ENCODE measurements around the gene GJB3. TPM values are rescaled to one million over a fixed set of nuclear protein-coding genes. Genes with fewer than 3 reads are reported as not detected.
"Not testable (repeated sequence)": the region's sequence is repeated elsewhere in the genome, so short reads cannot be mapped to it uniquely, and the experiment has no call there.

The GJB3 gene
- total RNA-seq, 8 experiments from 2014 or later = 0.05 to 8.6 (median 0.35) TPM

DNA sequence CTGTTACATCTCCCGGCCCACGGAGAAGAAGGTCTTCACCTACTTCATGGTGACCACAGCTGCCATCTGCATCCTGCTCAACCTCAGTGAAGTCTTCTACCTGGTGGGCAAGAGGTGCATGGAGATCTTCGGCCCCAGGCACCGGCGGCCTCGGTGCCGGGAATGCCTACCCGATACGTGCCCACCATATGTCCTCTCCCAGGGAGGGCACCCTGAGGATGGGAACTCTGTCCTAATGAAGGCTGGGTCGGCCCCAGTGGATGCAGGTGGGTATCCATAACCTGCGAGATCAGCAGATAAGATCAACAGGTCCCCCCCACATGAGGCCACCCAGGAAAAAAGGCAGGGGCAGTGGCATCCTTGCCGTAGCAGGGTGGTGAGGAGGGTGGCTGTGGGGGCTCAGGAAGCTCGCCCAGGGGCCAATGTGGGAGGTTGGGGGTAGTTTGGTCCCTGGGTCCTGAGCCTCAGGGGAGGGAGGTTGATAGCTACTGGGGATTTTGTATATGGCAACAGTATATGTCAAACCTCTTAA, 19.2 kb upstream of the GJB3 start:
- no peak overlapping the region for H3K4me3 ChIP-seq
- no peak for ATAC-seq (replicated peaks in 6 of 8)
- H3K4me1 ChIP-seq (replicated peaks in 1 of 2) = no peaks in the 10 kb centered on the region
- no peak overlapping the region for H3K27ac ChIP-seq
- in situ Hi-C loops (cut with MboI; ENCODE audit: low pct_unique_long_range_greater_than_20kb in 2 of 9, low sequenced_read_pairs in 9 of 9, unreplicated experiment in 9 of 9) = no loop called here
- WGBS, 10 experiments = 64 to 100% (median 97%) methylated on average over 1 to 3 of the region's 13 CpGs; no CpG with 5 or more reads in 6 of the 10 experiments

- peak in 3 of 8 experiments; percentile 60 to 71 (median 65) for ATAC-seq (replicated peaks in 6 of 8)
- 55 to 81% (median 77%) methylated on average over 3 to 5 of the region's 7 CpGs; no CpG with 5 or more reads in 6 of the 10 experiments for WGBS, 10 experiments
- no peak overlapping the region for H3K4me3 ChIP-seq
- in situ Hi-C loops (cut with MboI; ENCODE audit: low pct_unique_long_range_greater_than_20kb in 2 of 9, low sequenced_read_pairs in 9 of 9, unreplicated experiment in 9 of 9) = no loop called here
- H3K4me1 ChIP-seq (replicated peaks in 1 of 2) = no peaks in the 10 kb centered on the region
- no peak overlapping the region for H3K27ac ChIP-seq
Observed at GRCh38 chr1:34762474-34763141, 18.4 kb upstream of the GJB3 start.

GRCh38 chr1:34763142-34763781, 17.8 kb upstream of the GJB3 start:
- in situ Hi-C loops (cut with MboI; ENCODE audit: low pct_unique_long_range_greater_than_20kb in 2 of 9, low sequenced_read_pairs in 9 of 9, unreplicated experiment in 9 of 9) = no loop called here
- no peak overlapping the region for H3K27ac ChIP-seq
- H3K4me1 ChIP-seq (replicated peaks in 1 of 2) = no peaks in the 10 kb centered on the region
- 18 to 66% (median 30%) methylated on average over 2 to 5 of the region's 8 CpGs; no CpG with 5 or more reads in 5 of the 10 experiments for WGBS, 10 experiments
- peak in 3 of 8 experiments; percentile 22 to 38 (median 34) for ATAC-seq (replicated peaks in 6 of 8)
- no peak overlapping the region for H3K4me3 ChIP-seq

DNA sequence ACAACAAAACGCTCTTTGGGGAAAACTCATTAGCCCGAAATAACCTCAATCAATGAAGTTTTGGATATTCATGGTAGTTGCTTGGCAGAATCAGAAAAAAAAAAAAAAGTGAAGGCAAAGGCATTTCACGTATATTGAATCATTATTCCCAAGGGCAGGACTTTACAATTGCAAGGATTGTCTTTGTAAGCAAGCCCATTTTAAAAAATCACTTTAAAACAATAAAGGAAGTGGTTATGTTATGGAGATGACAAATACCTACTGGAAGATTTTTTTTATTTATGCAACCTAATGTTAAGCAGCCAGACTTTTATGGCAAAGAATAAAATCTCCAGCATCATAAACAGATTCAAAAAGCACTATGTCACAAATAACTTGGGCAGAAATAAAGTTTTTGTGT, 12.2 kb upstream of the GJB3 start:
- 4 to 100% (median 69%) methylated on average over 1 to 3 of the region's 3 CpGs for WGBS, 10 experiments
- in situ Hi-C loops (cut with MboI; ENCODE audit: low pct_unique_long_range_greater_than_20kb in 2 of 9, low sequenced_read_pairs in 9 of 9, unreplicated experiment in 9 of 9) = no loop called here
- H3K27ac ChIP-seq = no peak overlapping the region
- no peaks in the 10 kb centered on the region for H3K4me1 ChIP-seq (replicated peaks in 1 of 2)
- H3K4me3 ChIP-seq = no peak overlapping the region
- ATAC-seq (replicated peaks in 6 of 8) = no peak

DNA sequence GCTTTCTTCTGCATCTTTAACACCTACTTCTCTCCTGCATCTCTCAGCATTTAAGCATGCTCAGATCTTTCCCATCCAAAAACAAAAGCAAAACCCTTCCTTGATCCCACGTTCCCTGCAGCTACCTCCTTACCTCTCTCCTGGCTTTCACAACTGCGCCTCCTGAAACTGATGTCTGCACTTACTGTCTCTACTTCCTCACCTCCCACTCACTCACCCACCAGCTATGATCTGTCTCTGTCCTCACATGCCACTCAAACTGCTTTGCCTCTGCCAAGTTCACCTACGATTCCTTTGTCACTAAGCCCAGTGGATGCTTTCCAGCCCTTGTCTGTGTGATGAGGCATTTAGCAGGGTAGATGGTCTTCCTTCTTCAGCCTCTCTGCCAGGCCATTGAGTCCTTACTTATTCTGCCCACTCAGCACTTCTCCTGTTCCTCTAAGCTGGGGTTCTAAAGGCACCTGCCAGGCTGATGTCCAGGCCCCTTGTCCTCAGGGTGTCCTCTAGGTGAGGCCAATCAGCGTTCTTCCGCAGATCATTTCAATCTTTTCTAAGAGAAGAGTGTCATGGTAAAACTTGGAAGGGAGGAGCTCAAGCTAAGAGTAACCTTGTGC, 10.0 kb upstream of the GJB3 start:
- no peaks in the 10 kb centered on the region for H3K4me1 ChIP-seq (replicated peaks in 1 of 2)
- H3K27ac ChIP-seq = no peak overlapping the region
- H3K4me3 ChIP-seq = no peak overlapping the region
- peak in 1 of 8 experiments; percentile 16 for ATAC-seq (replicated peaks in 6 of 8)
- in situ Hi-C loops (cut with MboI; ENCODE audit: low pct_unique_long_range_greater_than_20kb in 2 of 9, low sequenced_read_pairs in 9 of 9, unreplicated experiment in 9 of 9) = no loop called here
- WGBS, 10 experiments = 32 to 94% (median 85%) methylated on average over 2 to 5 of the region's 5 CpGs; no CpG with 5 or more reads in 2 of the 10 experiments

DNA sequence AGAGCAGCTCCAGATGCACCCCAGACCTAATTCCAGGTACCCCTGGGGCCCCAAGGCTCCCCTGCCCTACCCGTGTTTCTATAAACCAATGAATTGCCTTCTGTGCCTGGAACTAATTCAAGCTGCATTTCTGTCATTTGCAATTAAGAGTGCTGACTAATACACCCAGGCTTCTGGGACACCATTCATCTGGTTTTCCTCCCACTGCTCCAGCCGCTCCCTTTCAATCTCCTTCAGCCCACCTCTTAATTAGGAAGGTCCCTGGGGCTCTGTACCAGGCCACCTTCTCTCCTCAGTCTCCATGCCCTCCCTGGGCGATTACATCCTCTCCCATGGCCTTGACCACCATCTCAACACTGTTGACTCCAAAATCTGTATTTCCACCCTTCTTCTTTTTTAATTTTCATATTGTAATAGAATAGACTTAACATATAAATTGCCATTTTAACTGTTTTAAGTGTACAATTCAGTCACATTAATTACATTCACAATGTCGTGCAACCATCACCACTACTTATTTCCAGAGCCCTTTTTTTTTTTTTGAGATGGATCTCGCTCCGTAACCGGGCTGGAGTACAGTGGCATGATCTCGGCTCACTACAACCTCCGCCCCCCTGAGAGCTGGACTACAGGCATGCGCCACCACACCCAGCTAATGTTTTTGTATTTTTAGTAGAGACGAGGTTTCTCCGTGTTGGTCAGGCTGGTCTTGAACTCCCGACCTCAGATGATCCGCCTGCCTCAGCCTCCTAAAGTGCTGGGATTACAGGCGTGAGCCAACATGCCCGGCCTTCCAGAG, 9.2 kb upstream of the GJB3 start:
- no peak overlapping the region for H3K27ac ChIP-seq
- H3K4me3 ChIP-seq = no peak overlapping the region
- WGBS, 10 experiments = 3 to 100% (median 34%) methylated on average over 1 to 16 of the region's 16 CpGs; no CpG with 5 or more reads in 1 of the 10 experiments
- no peaks in the 10 kb centered on the region for H3K4me1 ChIP-seq (replicated peaks in 1 of 2)
- peak in 3 of 8 experiments; percentile 76 to 83 (median 81) for ATAC-seq (replicated peaks in 6 of 8)
- in situ Hi-C loops (cut with MboI; ENCODE audit: low pct_unique_long_range_greater_than_20kb in 2 of 9, low sequenced_read_pairs in 9 of 9, unreplicated experiment in 9 of 9) = no loop called here

DNA sequence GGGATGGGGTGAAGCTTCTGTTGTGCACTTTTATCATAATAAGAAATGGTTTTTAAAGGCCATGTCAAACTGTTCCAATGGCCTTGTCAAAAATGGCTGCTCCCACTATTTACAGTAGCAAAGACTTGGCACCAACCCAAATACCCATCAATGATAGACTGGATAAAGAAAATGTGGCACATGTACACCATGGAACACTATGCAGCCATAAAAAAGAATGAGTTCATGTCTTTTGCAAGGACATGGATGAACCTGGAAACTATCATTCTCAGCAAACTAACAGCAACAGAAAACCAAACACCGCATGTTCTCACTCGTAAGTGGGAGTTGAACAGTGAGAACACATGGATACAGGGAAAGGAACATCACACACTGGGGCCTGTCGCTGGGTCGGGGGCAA, 7.9 kb upstream of the GJB3 start:
- in situ Hi-C loops (cut with MboI; ENCODE audit: low pct_unique_long_range_greater_than_20kb in 2 of 9, low sequenced_read_pairs in 9 of 9, unreplicated experiment in 9 of 9); H3K4me3 ChIP-seq; H3K4me1 ChIP-seq (replicated peaks in 1 of 2); ATAC-seq (replicated peaks in 6 of 8); H3K27ac ChIP-seq: not testable (repeated sequence)
- 71 to 100% (median 91%) methylated on average over 1 to 4 of the region's 4 CpGs; no CpG with 5 or more reads in 2 of the 10 experiments for WGBS, 10 experiments

- in situ Hi-C loops (cut with MboI; ENCODE audit: low pct_unique_long_range_greater_than_20kb in 2 of 9, low sequenced_read_pairs in 9 of 9, unreplicated experiment in 9 of 9) = no loop called here
- no peak for ATAC-seq (replicated peaks in 6 of 8)
Observed at GRCh38 chr1:34774957-34775356, 6.1 kb upstream of the GJB3 start.

GRCh38 chr1:34776911-34777310, 4.1 kb upstream of the GJB3 start:
- in situ Hi-C loops (cut with MboI; ENCODE audit: low pct_unique_long_range_greater_than_20kb in 2 of 9, low sequenced_read_pairs in 9 of 9, unreplicated experiment in 9 of 9) = no loop called here
- ATAC-seq (replicated peaks in 6 of 8) = no peak
- 40 to 100% (median 67%) methylated on average over 1 to 2 of the region's 3 CpGs; no CpG with 5 or more reads in 3 of the 10 experiments for WGBS, 10 experiments

More at GRCh38 chr1:34774957-34775356, 6.1 kb upstream of the GJB3 start:
- no peaks in the 10 kb centered on the region for H3K4me1 ChIP-seq (replicated peaks in 1 of 2)
- H3K27ac ChIP-seq = no peak overlapping the region
- H3K4me3 ChIP-seq = no peak overlapping the region
- 20 to 100% (median 70%) methylated on average over 1 to 8 of the region's 8 CpGs; no CpG with 5 or more reads in 1 of the 10 experiments for WGBS, 10 experiments

DNA sequence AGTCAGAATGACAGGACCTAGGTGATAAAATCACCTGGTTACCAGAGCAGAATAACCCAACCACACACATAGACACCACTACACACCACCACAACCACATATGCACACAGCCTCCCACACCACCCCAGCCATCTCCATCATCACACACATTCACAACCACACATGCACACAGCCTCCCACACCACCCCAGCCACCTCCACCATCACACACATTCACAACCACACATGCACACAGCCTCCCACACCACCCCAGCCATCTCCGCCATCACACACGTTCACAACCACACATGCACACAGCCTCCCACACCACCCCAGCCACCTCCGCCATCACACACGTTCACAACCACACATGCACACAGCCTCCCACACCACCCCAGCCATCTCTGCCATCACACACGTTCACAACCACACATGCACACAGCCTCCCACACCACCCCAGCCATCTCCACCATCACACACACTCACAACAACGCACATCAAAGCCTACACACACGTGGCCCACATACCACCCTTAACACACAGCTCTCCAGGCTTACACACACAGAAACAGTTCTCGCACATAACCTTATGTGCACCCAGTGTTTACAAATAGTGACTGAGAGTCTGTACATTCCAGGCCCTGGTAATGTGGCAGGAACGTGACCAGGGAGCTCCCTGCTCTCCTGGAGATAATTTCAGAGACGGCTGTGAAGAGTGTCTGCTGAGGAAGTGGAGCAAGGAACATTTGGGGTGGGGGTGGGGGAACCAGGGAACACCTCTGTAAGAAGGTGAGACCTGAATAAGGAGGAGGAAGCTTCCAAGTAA, 3.3 kb upstream of the GJB3 start:
- ATAC-seq (replicated peaks in 6 of 8) = no peak
- 33 to 100% (median 65%) methylated on average over 1 to 5 of the region's 10 CpGs; no CpG with 5 or more reads in 3 of the 10 experiments for WGBS, 10 experiments
- Histone ChIP-seq H3K27ac (no peak overlapping the region), H3K4me1 (replicated peaks in 1 of 2) (no peaks in the 10 kb centered on the region), H3K4me3 (no peak overlapping the region)
- in situ Hi-C loops (cut with MboI; ENCODE audit: low pct_unique_long_range_greater_than_20kb in 2 of 9, low sequenced_read_pairs in 9 of 9, unreplicated experiment in 9 of 9) = no loop called here

More at GRCh38 chr1:34776911-34777310, 4.1 kb upstream of the GJB3 start:
- Histone ChIP-seq H3K4me3 (no peak overlapping the region), H3K4me1 (replicated peaks in 1 of 2) (no peaks in the 10 kb centered on the region), H3K27ac (no peak overlapping the region)

GRCh38 chr1:34778381-34778780, 2.6 kb upstream of the GJB3 start:
- WGBS, 10 experiments = 48 to 100% (median 70%) methylated on average over 2 to 6 of the region's 6 CpGs
- H3K4me1 ChIP-seq (replicated peaks in 1 of 2) = no peaks in the 10 kb centered on the region
- H3K27ac ChIP-seq = no peak overlapping the region
- no peak for ATAC-seq (replicated peaks in 6 of 8)
- in situ Hi-C loops (cut with MboI; ENCODE audit: low pct_unique_long_range_greater_than_20kb in 2 of 9, low sequenced_read_pairs in 9 of 9, unreplicated experiment in 9 of 9) = no loop called here
- H3K4me3 ChIP-seq = no peak overlapping the region

- 49 to 82% (median 76%) methylated on average over 2 to 5 of the region's 5 CpGs for WGBS, 10 experiments
- in situ Hi-C loops (cut with MboI; ENCODE audit: low pct_unique_long_range_greater_than_20kb in 2 of 9, low sequenced_read_pairs in 9 of 9, unreplicated experiment in 9 of 9) = no loop called here
- ATAC-seq (replicated peaks in 6 of 8) = no peak
Observed at GRCh38 chr1:34779005-34779404, 2.0 kb upstream of the GJB3 start.

More at GRCh38 chr1:34779005-34779404, 2.0 kb upstream of the GJB3 start:
- Histone ChIP-seq H3K4me1 (replicated peaks in 1 of 2) (no peaks in the 10 kb centered on the region), H3K4me3 (no peak overlapping the region), H3K27ac (no peak overlapping the region)
